HEK293 (cell line): ENCODE measurements around the gene JOSD1.

ENCODE experiments used
- CTCF ChIA-PET: fragments of 350-600 bp; formaldehyde crosslinking; extraction: SDS; loops from one replicate; lab custom pipeline; 2021; ENCODE audit warnings: antibody characterized with exemption; lab: Yijun Ruan, JAX
- POLR2A ChIA-PET: fragments of 300-600 bp; formaldehyde crosslinking; extraction: SDS; loops from one replicate; lab custom pipeline; 2020; ENCODE audit warnings: antibody characterized with exemption, inconsistent platforms; lab: Yijun Ruan, JAX
- H3K27ac ChIP-seq: fragments of 200-500 bp; sonication (Bioruptor generic); 2 replicates; pipeline ENCODE4 v1.5.1; 2014; ENCODE audit warnings: low read depth, low read length, control low read depth, inconsistent platforms; ENCODE audit errors: extremely low read depth
- H3K36me3 ChIP-seq, 2 experiments: fragments of 200-500 bp in 1 of 2; sonication (Bioruptor generic) in 1 of 2; 1 replicate in 1 of 2; 2 replicates in 1 of 2; pipeline ENCODE4 v1.5.1; 2014 to 2017; ENCODE audit warnings: inconsistent platforms in 2 of 2, low read length in 2 of 2; ENCODE audit not compliant: control insufficient read depth in 2 of 2, insufficient read depth in 1 of 2
- H3K4me1 ChIP-seq: fragments of 200-500 bp; sonication (Bioruptor generic); 2 replicates; pipeline ENCODE4 v1.5.1; 2014; ENCODE audit warnings: mild to moderate bottlenecking, low read length, inconsistent platforms; ENCODE audit not compliant: control insufficient read depth, insufficient read depth
- H3K4me3 ChIP-seq: 2 replicates; pipeline ENCODE4 v1.5.1; 2011; ENCODE audit warnings: low read depth, mild to moderate bottlenecking, control low read depth, low read length, moderate library complexity
- H3K9me3 ChIP-seq: fragments of 200-500 bp; sonication (Bioruptor generic); 2 replicates; pipeline ENCODE4 v1.5.1; 2014; ENCODE audit warnings: low read depth, low read length, inconsistent platforms; ENCODE audit not compliant: control insufficient read depth, insufficient read depth
- HOXA7 ChIP-seq: sonication (generic); formaldehyde crosslinking; IDR thresholded peaks from 2 replicates; pipeline ENCODE4 v1.8.1; 2022; ENCODE audit warnings: missing genetic modification reagents, borderline replicate concordance
- HOXD13 ChIP-seq: sonication (generic); formaldehyde crosslinking; IDR thresholded peaks from 2 replicates; pipeline ENCODE4 v1.8.0; 2022; ENCODE audit warnings: missing genetic modification reagents, borderline replicate concordance
- PRDM6 ChIP-seq: fragments of 450-650 bp; formaldehyde crosslinking; IDR thresholded peaks from 2 replicates; pipeline ENCODE4 v1.5.1; 2017; ENCODE audit warnings: missing biosample characterization, missing genetic modification characterization
- REPIN1 ChIP-seq: fragments of 450-650 bp; formaldehyde crosslinking; IDR thresholded peaks from 2 replicates; pipeline ENCODE4 v1.5.1; 2017; ENCODE audit warnings: missing biosample characterization, missing genetic modification characterization, low read depth
- REST ChIP-seq: fragments of 450-650 bp; formaldehyde crosslinking; IDR thresholded peaks from 2 replicates; pipeline ENCODE4 v1.5.1; 2016; ENCODE audit warnings: missing biosample characterization, missing genetic modification characterization
- SP2 ChIP-seq: fragments of 450-650 bp; formaldehyde crosslinking; IDR thresholded peaks from 2 replicates; pipeline ENCODE4 v1.5.1; 2016; ENCODE audit warnings: missing biosample characterization, missing genetic modification characterization
- ZBTB48 ChIP-seq: fragments of 450-650 bp; formaldehyde crosslinking; IDR thresholded peaks from 2 replicates; pipeline ENCODE4 v1.5.1; 2016; ENCODE audit warnings: missing biosample characterization, missing genetic modification characterization
- ZBTB7A ChIP-seq: fragments of 450-650 bp; formaldehyde crosslinking; IDR thresholded peaks from 2 replicates; pipeline ENCODE4 v1.5.1; 2016; ENCODE audit warnings: low read depth, missing biosample characterization, missing genetic modification characterization
- ZBTB8A ChIP-seq: fragments of 450-650 bp; formaldehyde crosslinking; IDR thresholded peaks from 2 replicates; pipeline ENCODE4 v1.5.1; 2016; ENCODE audit warnings: missing biosample characterization, missing genetic modification characterization
- ZFP69B ChIP-seq: fragments of 450-650 bp; formaldehyde crosslinking; IDR thresholded peaks from 2 replicates; pipeline ENCODE4 v1.5.1; 2016; ENCODE audit warnings: missing biosample characterization, missing genetic modification characterization
- ZNF148 ChIP-seq: fragments of 450-650 bp; formaldehyde crosslinking; IDR thresholded peaks from 2 replicates; pipeline ENCODE4 v1.5.0; 2017; ENCODE audit warnings: missing biosample characterization, missing genetic modification characterization, borderline replicate concordance
- ZNF2 ChIP-seq: fragments of 450-650 bp; formaldehyde crosslinking; IDR thresholded peaks from 2 replicates; pipeline ENCODE4 v1.5.1; 2016; ENCODE audit warnings: missing biosample characterization, missing genetic modification characterization
- ZNF473 ChIP-seq: fragments of 450-650 bp; formaldehyde crosslinking; IDR thresholded peaks from 2 replicates; pipeline ENCODE4 v1.5.1; 2017; ENCODE audit warnings: missing biosample characterization, missing genetic modification characterization
- ZNF558 ChIP-seq: fragments of 450-650 bp; formaldehyde crosslinking; IDR thresholded peaks from 2 replicates; pipeline ENCODE4 v1.5.1; 2016; ENCODE audit warnings: missing biosample characterization, missing genetic modification characterization
- ZNF610 ChIP-seq: fragments of 450-650 bp; formaldehyde crosslinking; IDR thresholded peaks from 2 replicates; pipeline ENCODE4 v1.5.1; 2016; ENCODE audit warnings: missing biosample characterization, missing genetic modification characterization, borderline replicate concordance
- ZNF623 ChIP-seq: fragments of 450-650 bp; formaldehyde crosslinking; IDR thresholded peaks from 2 replicates; pipeline ENCODE4 v1.5.1; 2016; ENCODE audit warnings: missing biosample characterization, missing genetic modification characterization
- ZNF645 ChIP-seq: fragments of 450-650 bp; formaldehyde crosslinking; IDR thresholded peaks from 2 replicates; pipeline ENCODE4; 2016; ENCODE audit warnings: missing biosample characterization, missing genetic modification characterization
- ZNF692 ChIP-seq: fragments of 450-650 bp; formaldehyde crosslinking; IDR thresholded peaks from 2 replicates; pipeline ENCODE4 v1.5.1; 2016; ENCODE audit warnings: missing biosample characterization, missing genetic modification characterization
- ZNF704 ChIP-seq: fragments of 450-650 bp; formaldehyde crosslinking; IDR thresholded peaks from 2 replicates; pipeline ENCODE4 v1.5.1; 2016; ENCODE audit warnings: missing biosample characterization, missing genetic modification characterization
- ZNF768 ChIP-seq: fragments of 450-650 bp; formaldehyde crosslinking; IDR thresholded peaks from 2 replicates; pipeline ENCODE4 v1.5.1; 2018; ENCODE audit warnings: missing biosample characterization, mild to moderate bottlenecking, missing genetic modification characterization

Gene JOSD1

GRCh38 chr22:38741576-38741975 is 40.8 kb upstream of the JOSD1 start (continued):
- TF ChIP-seq ZNF473 (tag by site-specific recombination) = no peak
- TF ChIP-seq ZNF558 (tag by site-specific recombination) = no peak
- TF ChIP-seq ZBTB7A (tag by site-specific recombination) = no peak
- TF ChIP-seq REPIN1 (tag by site-specific recombination) = no peak
- TF ChIP-seq ZNF623 (tag by site-specific recombination) = no peak

- no peaks in the 10 kb centered on the region for H3K4me1 ChIP-seq
- TF ChIP-seq ZBTB48 (tag by site-specific recombination) (0 out of 2 replicates have a peak, but pooled peaks have one; percentile 16), ZFP69B (tag by site-specific recombination) (no peak), PRDM6 (tag by site-specific recombination) (no peak), ZNF610 (tag by site-specific recombination) (no peak), SP2 (tag by site-specific recombination) (no peak), HOXA7 (CRISPR knock-in tag) (no peak), REST (no peak)
- no peaks in the 10 kb centered on the region for H3K9me3 ChIP-seq
- peaks cover 64 to 100% of the 10 kb centered on the region in 2 experiments for H3K36me3 ChIP-seq
- POLR2A ChIA-PET = interaction anchor here (0.9 to 1.5 kb wide), 2 partner anchors 13 to 36 kb away, joined by 5 to 6 read pairs; partner anchors contain the start of gene GTPBP1
- no peak overlapping the region for H3K4me3 ChIP-seq
- CTCF ChIA-PET = interaction anchor here (0.7 to 1.6 kb wide), 3 partner anchors 9 to 23 kb away, joined by 5 to 6 read pairs (median 6); no protein-coding TSS in a partner anchor
- H3K27ac ChIP-seq = no peak overlapping the region
Observed at GRCh38 chr22:38741166-38741565, 40.4 kb upstream of the JOSD1 start.

GRCh38 chr22:38740754-38741153 is 40.0 kb upstream of the JOSD1 start:
- H3K4me1 ChIP-seq = no peaks in the 10 kb centered on the region
- H3K27ac ChIP-seq = no peak overlapping the region
- H3K36me3 ChIP-seq = peaks cover 62 to 100% of the 10 kb centered on the region in 2 experiments
- H3K9me3 ChIP-seq = no peaks in the 10 kb centered on the region
- CTCF ChIA-PET = interaction anchor here (1.3 to 1.6 kb wide), 3 partner anchors 16 to 28 kb away, joined by 4 to 6 read pairs (median 4); no protein-coding TSS in a partner anchor
- no peak overlapping the region for H3K4me3 ChIP-seq
- POLR2A ChIA-PET = interaction anchor here (0.9 to 1.5 kb wide), 2 partner anchors 14 to 35 kb away, joined by 5 to 6 read pairs; partner anchors contain the start of gene GTPBP1
- TF ChIP-seq HOXD13 (CRISPR knock-in tag) (no peak), ZNF2 (tag by site-specific recombination) (no peak), ZBTB8A (tag by site-specific recombination) (no peak), HOXA7 (CRISPR knock-in tag) (no peak), ZNF558 (tag by site-specific recombination) (no peak), ZNF645 (no peak), ZNF148 (tag by site-specific recombination) (no peak), ZNF768 (tag by site-specific recombination) (no peak), ZNF704 (no peak), ZNF692 (no peak)
